WTC11 (cell line): ENCODE data around the gene RETREG1. TPM values are rescaled to one million over a fixed set of nuclear protein-coding genes. Genes with fewer than 3 reads are reported as not detected.

Experiments used
- ATAC-seq: fragments of 200-7000 bp; cut with Tn5 transposase; 2 replicates; pipeline ENCODE4 v1.10.0; 2021; ENCODE audit warnings: mild to moderate bottlenecking, moderate library complexity
- CTCF ChIA-PET: fragments of 300-600 bp; sonication (Branson Sonifier 250); formaldehyde crosslinking; loops from one replicate; lab custom pipeline; 2021; ENCODE audit warnings: antibody characterized with exemption; lab: Charles Lee
- POLR2A ChIA-PET: fragments of 350-600 bp; sonication (Branson Sonifier 250); formaldehyde crosslinking; loops from one replicate; lab custom pipeline; 2021; ENCODE audit warnings: antibody characterized with exemption; lab: Charles Lee
- DNase-seq: peaks from one replicate; pipeline ENCODE4 v3.0.0; 2021; ENCODE audit warnings: low spot score
- H3K27ac Mint-ChIP-seq: 2 replicates; pipeline ENCODE4 v1.8.0; 2021; ENCODE audit warnings: mixed read lengths
- H3K27me3 Mint-ChIP-seq: 2 replicates; pipeline ENCODE4 v1.8.0; 2021; ENCODE audit warnings: low read depth, mild to moderate bottlenecking, moderate library complexity, mixed read lengths
- H3K36me3 Mint-ChIP-seq: 2 replicates; pipeline ENCODE4 v1.8.0; 2021; ENCODE audit warnings: mixed read lengths
- H3K4me1 Mint-ChIP-seq: 2 replicates; pipeline ENCODE4 v1.8.0; 2022; ENCODE audit warnings: mixed read lengths
- H3K4me3 Mint-ChIP-seq: 2 replicates; pipeline ENCODE4 v1.8.0; 2021; ENCODE audit warnings: mild to moderate bottlenecking, moderate library complexity, mixed read lengths
- H3K9me3 Mint-ChIP-seq: 2 replicates; pipeline ENCODE4 v1.8.0; 2021; ENCODE audit warnings: mixed read lengths
- ATF1 ChIP-seq: sonication (generic); formaldehyde crosslinking; IDR thresholded peaks from 2 replicates; pipeline ENCODE4 v1.8.1; 2023; ENCODE audit warnings: mild to moderate bottlenecking, moderate library complexity, missing genetic modification reagents
- CBFB ChIP-seq: sonication (generic); formaldehyde crosslinking; IDR thresholded peaks from 2 replicates; pipeline ENCODE4 v1.8.1; 2022; ENCODE audit warnings: mild to moderate bottlenecking, low read depth, missing genetic modification reagents
- ELF4 ChIP-seq: sonication (generic); formaldehyde crosslinking; IDR thresholded peaks from 2 replicates; pipeline ENCODE4 v1.8.1; 2022; ENCODE audit warnings: low read depth, mild to moderate bottlenecking, moderate library complexity, missing genetic modification reagents
- ESRRA ChIP-seq: sonication (generic); formaldehyde crosslinking; IDR thresholded peaks from 2 replicates; pipeline ENCODE4 v1.8.1; 2022; ENCODE audit warnings: mild to moderate bottlenecking, missing genetic modification reagents, borderline replicate concordance
- FOXK1 ChIP-seq: sonication (generic); formaldehyde crosslinking; IDR thresholded peaks from 2 replicates; pipeline ENCODE4 v1.8.0; 2022; ENCODE audit warnings: mild to moderate bottlenecking, moderate library complexity, missing genetic modification reagents
- FOXP1 ChIP-seq: sonication (generic); formaldehyde crosslinking; IDR thresholded peaks from 2 replicates; pipeline ENCODE4 v1.8.0; 2022; ENCODE audit warnings: missing genetic modification reagents, mild to moderate bottlenecking, moderate library complexity, borderline replicate concordance
- MXD4 ChIP-seq: fragments of 250-450 bp; sonication (Bioruptor Pico); IDR thresholded peaks from 2 replicates; pipeline ENCODE4 v1.8.0; 2021; ENCODE audit warnings: mild to moderate bottlenecking, moderate library complexity, borderline replicate concordance
- NFATC4 ChIP-seq: fragments of 250-450 bp; sonication (Bioruptor Pico); IDR thresholded peaks from 2 replicates; pipeline ENCODE4 v1.9.0; 2021; ENCODE audit warnings: mild to moderate bottlenecking
- RELA ChIP-seq: sonication (generic); formaldehyde crosslinking; IDR thresholded peaks from 2 replicates; pipeline ENCODE4 v1.8.1; 2022; ENCODE audit warnings: missing genetic modification reagents, mild to moderate bottlenecking, borderline replicate concordance
- ZNF121 ChIP-seq: sonication (generic); formaldehyde crosslinking; IDR thresholded peaks from 2 replicates; pipeline ENCODE4 v1.8.0; 2023; ENCODE audit warnings: missing genetic modification reagents
- ZNF232 ChIP-seq: sonication (generic); formaldehyde crosslinking; IDR thresholded peaks from 2 replicates; pipeline ENCODE4 v1.8.0; 2022; ENCODE audit warnings: mild to moderate bottlenecking, missing genetic modification reagents
- ZNF671 ChIP-seq: fragments of 250-450 bp; sonication (Bioruptor Pico); IDR thresholded peaks from 2 replicates; pipeline ENCODE4 v1.8.0; 2021; ENCODE audit warnings: mild to moderate bottlenecking
- total RNA-seq: library from RNA; stranded (reverse); gene quantifications from 3 replicates; pipeline ENCODE4 v1.2.3, GENCODE V29; 2021
- TF ChIP-seq, protein P1 (sequence below): fragments of 250-450 bp; sonication (Bioruptor Pico); IDR thresholded peaks from 2 replicates; pipeline ENCODE4 v2.1.2; 2022; ENCODE audit warnings: mild to moderate bottlenecking, moderate library complexity
- TF ChIP-seq, protein P2 (sequence below): sonication (generic); formaldehyde crosslinking; conservative IDR thresholded peaks from 2 replicates; pipeline ENCODE4 v1.8.1; 2023; ENCODE audit warnings: mild to moderate bottlenecking, low read depth, missing genetic modification reagents, moderate library complexity
- TF ChIP-seq, protein P3 (sequence below): sonication (generic); formaldehyde crosslinking; IDR thresholded peaks from 2 replicates; pipeline ENCODE4 v1.8.0; 2022; ENCODE audit warnings: mild to moderate bottlenecking, missing genetic modification reagents
- TF ChIP-seq, protein P4 (sequence below): sonication (generic); formaldehyde crosslinking; IDR thresholded peaks from 2 replicates; pipeline ENCODE4 v1.8.0; 2022; ENCODE audit warnings: mild to moderate bottlenecking, missing genetic modification reagents
- TF ChIP-seq, protein P5 (sequence below): fragments of 250-450 bp; sonication (Bioruptor Pico); conservative IDR thresholded peaks from 2 replicates; pipeline ENCODE4 v1.9.0; 2021; ENCODE audit warnings: mild to moderate bottlenecking
- TF ChIP-seq, protein P6 (sequence below): fragments of 250-450 bp; sonication (Bioruptor Pico); IDR thresholded peaks from 2 replicates; pipeline ENCODE4 v1.9.0; 2021; ENCODE audit warnings: mild to moderate bottlenecking, borderline replicate concordance

RETREG1 gene
- total RNA-seq, 1 experiment from 2014 or later, result 2.2 TPM

DNA sequence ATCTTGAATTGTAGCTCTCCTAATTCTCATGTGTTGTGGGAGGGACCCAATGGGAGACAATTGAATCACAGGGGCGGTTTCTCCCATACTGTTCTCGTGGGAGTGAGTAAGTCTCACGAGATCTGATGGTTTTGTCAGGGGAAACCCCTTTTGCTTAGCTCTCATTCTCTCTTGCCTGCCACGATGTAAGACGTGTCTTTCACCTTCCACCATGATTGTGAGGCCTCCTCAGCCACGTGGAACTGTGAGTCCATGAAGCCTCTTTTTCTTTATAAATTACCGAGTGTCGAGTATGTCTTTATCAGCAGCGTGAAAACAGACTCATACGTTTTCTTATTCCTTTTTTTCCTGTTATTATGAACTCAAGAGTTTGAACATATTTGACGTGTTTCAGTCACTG, 39.1 kb downstream of the RETREG1 start (continued):
- TF ChIP-seq ESRRA (CRISPR knock-in tag) (no peak), FOXP1 (CRISPR knock-in tag) (no peak), ZNF671 (CRISPR knock-in tag) (no peak)
- TF ChIP-seq, protein P1, sequence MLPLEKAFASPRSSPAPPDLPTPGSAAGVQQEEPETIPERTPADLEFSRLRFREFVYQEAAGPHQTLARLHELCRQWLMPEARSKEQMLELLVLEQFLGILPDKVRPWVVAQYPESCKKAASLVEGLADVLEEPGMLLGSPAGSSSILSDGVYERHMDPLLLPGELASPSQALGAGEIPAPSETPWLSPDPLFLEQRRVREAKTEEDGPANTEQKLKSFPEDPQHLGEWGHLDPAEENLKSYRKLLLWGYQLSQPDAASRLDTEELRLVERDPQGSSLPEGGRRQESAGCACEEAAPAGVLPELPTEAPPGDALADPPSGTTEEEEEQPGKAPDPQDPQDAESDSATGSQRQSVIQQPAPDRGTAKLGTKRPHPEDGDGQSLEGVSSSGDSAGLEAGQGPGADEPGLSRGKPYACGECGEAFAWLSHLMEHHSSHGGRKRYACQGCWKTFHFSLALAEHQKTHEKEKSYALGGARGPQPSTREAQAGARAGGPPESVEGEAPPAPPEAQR (CRISPR knock-in tag), result no peak
- TF ChIP-seq, protein P2, sequence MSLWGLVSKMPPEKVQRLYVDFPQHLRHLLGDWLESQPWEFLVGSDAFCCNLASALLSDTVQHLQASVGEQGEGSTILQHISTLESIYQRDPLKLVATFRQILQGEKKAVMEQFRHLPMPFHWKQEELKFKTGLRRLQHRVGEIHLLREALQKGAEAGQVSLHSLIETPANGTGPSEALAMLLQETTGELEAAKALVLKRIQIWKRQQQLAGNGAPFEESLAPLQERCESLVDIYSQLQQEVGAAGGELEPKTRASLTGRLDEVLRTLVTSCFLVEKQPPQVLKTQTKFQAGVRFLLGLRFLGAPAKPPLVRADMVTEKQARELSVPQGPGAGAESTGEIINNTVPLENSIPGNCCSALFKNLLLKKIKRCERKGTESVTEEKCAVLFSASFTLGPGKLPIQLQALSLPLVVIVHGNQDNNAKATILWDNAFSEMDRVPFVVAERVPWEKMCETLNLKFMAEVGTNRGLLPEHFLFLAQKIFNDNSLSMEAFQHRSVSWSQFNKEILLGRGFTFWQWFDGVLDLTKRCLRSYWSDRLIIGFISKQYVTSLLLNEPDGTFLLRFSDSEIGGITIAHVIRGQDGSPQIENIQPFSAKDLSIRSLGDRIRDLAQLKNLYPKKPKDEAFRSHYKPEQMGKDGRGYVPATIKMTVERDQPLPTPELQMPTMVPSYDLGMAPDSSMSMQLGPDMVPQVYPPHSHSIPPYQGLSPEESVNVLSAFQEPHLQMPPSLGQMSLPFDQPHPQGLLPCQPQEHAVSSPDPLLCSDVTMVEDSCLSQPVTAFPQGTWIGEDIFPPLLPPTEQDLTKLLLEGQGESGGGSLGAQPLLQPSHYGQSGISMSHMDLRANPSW (CRISPR knock-in tag), result no peak

DNA sequence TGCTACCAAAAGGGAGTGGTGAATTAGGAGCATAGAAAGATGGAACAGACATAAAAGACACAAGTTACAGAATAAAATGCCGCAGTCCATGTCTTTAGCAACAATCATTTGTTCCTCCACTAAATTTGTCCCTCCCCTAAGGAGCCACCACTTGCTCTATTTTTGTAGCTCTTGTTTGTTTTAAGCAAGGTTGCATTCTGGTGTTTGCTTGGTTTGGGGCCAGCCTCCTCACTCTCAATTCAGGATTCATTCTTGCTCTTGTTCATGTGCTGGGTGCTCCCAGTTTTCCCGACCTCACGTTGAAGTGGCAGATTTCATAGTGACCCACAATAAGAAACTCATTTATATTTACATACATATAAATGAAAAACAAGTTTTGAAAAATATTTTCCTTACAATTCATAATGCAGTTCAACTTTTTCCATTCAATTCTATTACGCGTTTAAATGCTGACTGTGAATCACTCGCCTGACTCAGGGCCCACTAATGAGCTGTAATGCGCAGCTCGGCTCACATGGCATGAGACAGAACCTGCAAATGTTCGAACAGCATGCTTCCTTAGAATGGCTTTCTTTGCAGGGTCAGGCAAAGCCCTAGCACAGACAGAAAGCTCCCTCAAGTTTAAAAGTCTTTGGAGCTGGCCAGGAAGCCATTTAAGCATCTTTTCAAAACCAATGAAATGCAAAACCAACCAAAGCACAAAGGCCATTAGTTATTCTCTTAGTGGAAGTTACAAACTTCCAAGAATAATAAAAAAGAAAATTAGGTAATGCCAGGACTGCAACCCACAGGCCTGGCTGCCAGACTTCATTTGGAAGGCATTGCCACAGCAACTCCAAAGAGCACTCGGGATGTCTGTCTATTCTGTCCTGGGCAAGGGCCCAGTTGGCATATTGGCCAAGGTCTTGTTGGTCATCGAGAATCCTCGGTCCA, 41.7 kb downstream of the RETREG1 start:
- Mint-ChIP-seq H3K9me3 (no peaks in the 10 kb centered on the region), H3K4me1 (peaks cover 49% of the 10 kb centered on the region), H3K27ac (peak overlapping the region; percentile 89), H3K27me3 (no peaks in the 10 kb centered on the region), H3K4me3 (no peak overlapping the region), H3K36me3 (no peaks in the 10 kb centered on the region)
- no peak for DNase-seq
- ChIA-PET CTCF (interaction anchor here (0.7 to 1.7 kb wide), 5 partner anchors 10 to 508 kb away, joined by 3 to 11 read pairs (median 5); no protein-coding TSS in a partner anchor), POLR2A (no interaction called here)
- peak; percentile 91 for ATAC-seq
- TF ChIP-seq ATF1 (CRISPR knock-in tag) (no peak), NFATC4 (CRISPR knock-in tag) (no peak), RELA (CRISPR knock-in tag) (no peak), FOXK1 (CRISPR knock-in tag) (0 out of 2 replicates have a peak, but pooled peaks have one; percentile 40), CBFB (CRISPR knock-in tag) (no peak), MXD4 (CRISPR knock-in tag) (no peak), FOXP1 (CRISPR knock-in tag) (no peak), ZNF232 (CRISPR knock-in tag) (no peak), ELF4 (CRISPR knock-in tag) (no peak), ZNF121 (CRISPR knock-in tag) (peak; percentile 77)
- TF ChIP-seq, protein P3, sequence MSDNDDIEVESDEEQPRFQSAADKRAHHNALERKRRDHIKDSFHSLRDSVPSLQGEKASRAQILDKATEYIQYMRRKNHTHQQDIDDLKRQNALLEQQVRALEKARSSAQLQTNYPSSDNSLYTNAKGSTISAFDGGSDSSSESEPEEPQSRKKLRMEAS, result no peak
- TF ChIP-seq, protein P1 (CRISPR knock-in tag), result no peak
- TF ChIP-seq, protein P4, sequence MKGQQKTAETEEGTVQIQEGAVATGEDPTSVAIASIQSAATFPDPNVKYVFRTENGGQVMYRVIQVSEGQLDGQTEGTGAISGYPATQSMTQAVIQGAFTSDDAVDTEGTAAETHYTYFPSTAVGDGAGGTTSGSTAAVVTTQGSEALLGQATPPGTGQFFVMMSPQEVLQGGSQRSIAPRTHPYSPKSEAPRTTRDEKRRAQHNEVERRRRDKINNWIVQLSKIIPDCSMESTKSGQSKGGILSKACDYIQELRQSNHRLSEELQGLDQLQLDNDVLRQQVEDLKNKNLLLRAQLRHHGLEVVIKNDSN (CRISPR knock-in tag), result no peak
- TF ChIP-seq, protein P5, sequence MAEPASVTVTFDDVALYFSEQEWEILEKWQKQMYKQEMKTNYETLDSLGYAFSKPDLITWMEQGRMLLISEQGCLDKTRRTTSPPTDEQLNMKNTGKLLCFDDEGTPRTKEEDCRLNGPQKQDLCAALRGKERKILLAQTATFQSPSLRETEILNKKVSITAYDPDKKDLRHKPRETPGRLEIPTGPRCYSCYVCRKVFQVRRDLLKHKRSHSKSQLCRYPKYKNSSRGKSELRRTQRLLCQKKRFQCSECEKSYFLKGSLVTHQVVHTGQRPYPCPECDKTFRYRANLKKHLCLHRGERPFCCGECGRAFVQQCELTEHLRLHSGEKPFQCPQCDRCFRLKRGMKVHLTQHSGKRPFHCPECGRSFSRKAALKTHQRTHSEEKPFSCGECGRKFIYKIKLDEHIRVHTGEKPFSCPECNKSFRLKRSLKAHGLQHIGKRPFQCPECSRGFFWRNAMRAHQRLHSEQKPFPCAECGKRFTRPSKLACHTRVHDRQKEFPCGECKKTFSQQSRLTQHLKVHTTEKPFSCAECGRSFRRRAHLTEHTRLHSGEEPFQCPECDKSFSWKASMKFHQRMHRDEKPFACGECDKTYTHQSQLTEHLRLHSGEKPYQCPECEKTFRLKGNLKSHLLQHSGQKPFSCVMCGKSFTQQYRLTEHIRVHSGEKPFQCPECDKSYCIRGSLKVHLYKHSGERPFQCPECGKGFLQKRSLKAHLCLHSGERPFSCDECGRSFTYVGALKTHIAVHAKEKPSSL (CRISPR knock-in tag), result no peak
- TF ChIP-seq, protein P6, sequence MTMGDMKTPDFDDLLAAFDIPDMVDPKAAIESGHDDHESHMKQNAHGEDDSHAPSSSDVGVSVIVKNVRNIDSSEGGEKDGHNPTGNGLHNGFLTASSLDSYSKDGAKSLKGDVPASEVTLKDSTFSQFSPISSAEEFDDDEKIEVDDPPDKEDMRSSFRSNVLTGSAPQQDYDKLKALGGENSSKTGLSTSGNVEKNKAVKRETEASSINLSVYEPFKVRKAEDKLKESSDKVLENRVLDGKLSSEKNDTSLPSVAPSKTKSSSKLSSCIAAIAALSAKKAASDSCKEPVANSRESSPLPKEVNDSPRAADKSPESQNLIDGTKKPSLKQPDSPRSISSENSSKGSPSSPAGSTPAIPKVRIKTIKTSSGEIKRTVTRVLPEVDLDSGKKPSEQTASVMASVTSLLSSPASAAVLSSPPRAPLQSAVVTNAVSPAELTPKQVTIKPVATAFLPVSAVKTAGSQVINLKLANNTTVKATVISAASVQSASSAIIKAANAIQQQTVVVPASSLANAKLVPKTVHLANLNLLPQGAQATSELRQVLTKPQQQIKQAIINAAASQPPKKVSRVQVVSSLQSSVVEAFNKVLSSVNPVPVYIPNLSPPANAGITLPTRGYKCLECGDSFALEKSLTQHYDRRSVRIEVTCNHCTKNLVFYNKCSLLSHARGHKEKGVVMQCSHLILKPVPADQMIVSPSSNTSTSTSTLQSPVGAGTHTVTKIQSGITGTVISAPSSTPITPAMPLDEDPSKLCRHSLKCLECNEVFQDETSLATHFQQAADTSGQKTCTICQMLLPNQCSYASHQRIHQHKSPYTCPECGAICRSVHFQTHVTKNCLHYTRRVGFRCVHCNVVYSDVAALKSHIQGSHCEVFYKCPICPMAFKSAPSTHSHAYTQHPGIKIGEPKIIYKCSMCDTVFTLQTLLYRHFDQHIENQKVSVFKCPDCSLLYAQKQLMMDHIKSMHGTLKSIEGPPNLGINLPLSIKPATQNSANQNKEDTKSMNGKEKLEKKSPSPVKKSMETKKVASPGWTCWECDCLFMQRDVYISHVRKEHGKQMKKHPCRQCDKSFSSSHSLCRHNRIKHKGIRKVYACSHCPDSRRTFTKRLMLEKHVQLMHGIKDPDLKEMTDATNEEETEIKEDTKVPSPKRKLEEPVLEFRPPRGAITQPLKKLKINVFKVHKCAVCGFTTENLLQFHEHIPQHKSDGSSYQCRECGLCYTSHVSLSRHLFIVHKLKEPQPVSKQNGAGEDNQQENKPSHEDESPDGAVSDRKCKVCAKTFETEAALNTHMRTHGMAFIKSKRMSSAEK (CRISPR knock-in tag), result no peak
